Uterus (tissue), 4 donors: Measurements from ENCODE around the gene PRKN. TPM values are rescaled to one million over a fixed set of nuclear protein-coding genes. Genes with fewer than 3 reads are reported as not detected.

Experiments used
- DNase-seq, 2 donors: peaks; one replicate each; pipeline ENCODE4 v3.0.0-alpha.2; 2019 to 2020
- H3K27ac ChIP-seq, 2 donors: fragments of 200-600 bp; sonication (generic); 1 replicate in 1 of 2; 2 replicates in 1 of 2; pipeline ENCODE4 v1.5.1; 2016 to 2018
- H3K27me3 ChIP-seq, 2 donors: fragments of 200-600 bp; sonication (generic); one replicate each; pipeline ENCODE4 v1.5.1; 2018 to 2019; ENCODE audit warnings: control low read depth in 1 of 2
- H3K36me3 ChIP-seq, 2 donors: fragments of 200-600 bp; sonication (generic); one replicate each; pipeline ENCODE4 v1.5.1; 2019; ENCODE audit warnings: control low read depth in 1 of 2
- H3K4me1 ChIP-seq, 2 donors: fragments of 200-600 bp; sonication (generic); one replicate each; pipeline ENCODE4 v1.5.1; 2018 to 2019; ENCODE audit warnings: control low read depth in 1 of 2
- H3K4me3 ChIP-seq, 2 donors: fragments of 200-600 bp; sonication (generic); 1 replicate in 1 of 2; 2 replicates in 1 of 2; pipeline ENCODE4 v1.5.1; 2018 to 2019; ENCODE audit warnings: mild to moderate bottlenecking in 1 of 2
- H3K9me3 ChIP-seq, 2 donors: fragments of 200-600 bp; sonication (generic); one replicate each; pipeline ENCODE4 v1.5.1; 2019; ENCODE audit warnings: control low read depth in 1 of 2
- POLR2A ChIP-seq, 2 donors: fragments of 450-650 bp; IDR thresholded peaks; one replicate each; pipeline ENCODE4 v1.6.1; 2016; ENCODE audit warnings: antibody characterized with exemption in 2 of 2, mild to moderate bottlenecking in 1 of 2, moderate library complexity in 1 of 2
- intact Hi-C: fragments of 100-400 bp; cut with DNase I; formaldehyde crosslinking; loops from one replicate; pipeline ENCODE4 v1.15.1; 2023; ENCODE audit warnings: low total_unique reads
- total RNA-seq, 4 donors: library from RNA; depleted of rRNA in 3 of 4; stranded (reverse); fragments of >200 nt in 3 of 4; gene quantifications; one replicate each; pipeline versions ENCODE4 v1.1.0 to v1.2.4, GENCODE V29; 2014 to 2023
- TF ChIP-seq, protein P1 (sequence below), 4 experiments: fragments of 200-600 bp in 2 of 4; fragments of 450-650 bp in 2 of 4; sonication (generic) in 2 of 4; IDR thresholded peaks; one replicate each; pipeline ENCODE4 v1.5.1; 2016 to 2019; ENCODE audit warnings: antibody characterized with exemption in 4 of 4, mild to moderate bottlenecking in 2 of 4, moderate library complexity in 1 of 4
- donor health status: DM: yes; HTN: yes; CAD: no.

The PRKN gene
- total RNA-seq, 4 donors from 2014 or later, result 10.2 to 21.3 (median 13.1) TPM

DNA sequence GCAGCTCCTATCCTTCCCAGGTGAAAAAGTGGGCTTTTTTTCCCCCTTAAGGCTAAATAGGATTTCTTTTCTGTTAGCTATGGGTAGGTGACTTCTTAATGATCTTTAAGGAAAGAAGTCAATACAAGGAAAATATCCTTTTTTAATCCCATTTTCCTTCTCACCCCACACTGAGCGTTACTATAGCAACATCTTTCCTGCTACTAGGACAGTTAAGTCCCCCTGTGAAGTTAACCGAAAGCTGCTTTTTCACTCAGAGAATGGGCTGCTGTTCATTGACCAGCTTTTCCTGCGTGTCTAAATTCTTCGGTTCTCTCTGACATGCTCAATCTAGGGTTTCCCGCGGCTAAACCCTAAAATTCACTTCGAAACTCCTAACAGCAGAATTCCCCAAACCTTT, 1280.6 kb downstream of the PRKN start:
- intact Hi-C loops, result no loop called here
- no peak overlapping the region for H3K27ac ChIP-seq
- no peak for DNase-seq
- H3K36me3 ChIP-seq, result no peaks in the 10 kb centered on the region
- H3K9me3 ChIP-seq, result no peaks in the 10 kb centered on the region
- H3K4me1 ChIP-seq, result no peaks in the 10 kb centered on the region
- TF ChIP-seq, protein P1, sequence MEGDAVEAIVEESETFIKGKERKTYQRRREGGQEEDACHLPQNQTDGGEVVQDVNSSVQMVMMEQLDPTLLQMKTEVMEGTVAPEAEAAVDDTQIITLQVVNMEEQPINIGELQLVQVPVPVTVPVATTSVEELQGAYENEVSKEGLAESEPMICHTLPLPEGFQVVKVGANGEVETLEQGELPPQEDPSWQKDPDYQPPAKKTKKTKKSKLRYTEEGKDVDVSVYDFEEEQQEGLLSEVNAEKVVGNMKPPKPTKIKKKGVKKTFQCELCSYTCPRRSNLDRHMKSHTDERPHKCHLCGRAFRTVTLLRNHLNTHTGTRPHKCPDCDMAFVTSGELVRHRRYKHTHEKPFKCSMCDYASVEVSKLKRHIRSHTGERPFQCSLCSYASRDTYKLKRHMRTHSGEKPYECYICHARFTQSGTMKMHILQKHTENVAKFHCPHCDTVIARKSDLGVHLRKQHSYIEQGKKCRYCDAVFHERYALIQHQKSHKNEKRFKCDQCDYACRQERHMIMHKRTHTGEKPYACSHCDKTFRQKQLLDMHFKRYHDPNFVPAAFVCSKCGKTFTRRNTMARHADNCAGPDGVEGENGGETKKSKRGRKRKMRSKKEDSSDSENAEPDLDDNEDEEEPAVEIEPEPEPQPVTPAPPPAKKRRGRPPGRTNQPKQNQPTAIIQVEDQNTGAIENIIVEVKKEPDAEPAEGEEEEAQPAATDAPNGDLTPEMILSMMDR (IDR thresholded peaks at IDR 0.05), result no peak
- TF ChIP-seq POLR2A (IDR thresholded peaks at IDR 0.05), result no peak
- H3K27me3 ChIP-seq, result no peaks in the 10 kb centered on the region
- H3K4me3 ChIP-seq, result no peak overlapping the region

DNA sequence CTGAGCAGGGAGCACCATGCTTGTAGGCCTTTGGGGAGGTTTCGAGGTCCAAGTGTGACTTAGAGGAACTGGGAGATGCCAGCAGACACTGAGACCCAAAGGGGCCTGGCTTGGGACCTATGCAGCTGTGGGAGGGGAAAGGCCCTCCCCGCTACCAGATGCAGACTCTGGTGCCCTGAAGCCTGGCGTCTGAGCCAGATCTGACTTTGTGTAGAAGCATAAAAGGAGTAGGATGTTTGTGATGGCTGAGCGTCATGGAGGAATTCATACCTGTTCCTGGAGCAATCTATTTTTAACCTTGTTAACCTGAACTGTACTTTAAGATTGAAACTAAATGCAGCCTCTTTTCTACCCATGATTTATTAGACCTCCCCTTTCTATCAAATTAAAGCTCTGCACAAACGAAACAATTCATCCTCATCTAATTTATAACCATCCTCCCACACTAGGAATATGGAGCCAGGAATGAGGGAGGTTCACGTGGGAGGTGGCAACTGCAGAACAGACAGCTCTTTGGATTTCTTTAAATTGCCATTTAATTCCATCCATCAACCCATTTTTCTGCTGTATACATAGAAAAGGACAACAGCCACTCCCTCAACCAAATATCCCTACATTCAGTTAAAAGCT, 1281.2 kb downstream of the PRKN start:
- H3K36me3 ChIP-seq, result no peaks in the 10 kb centered on the region
- H3K9me3 ChIP-seq, result no peaks in the 10 kb centered on the region
- no peak for DNase-seq
- no peaks in the 10 kb centered on the region for H3K4me1 ChIP-seq
- no peak overlapping the region for H3K4me3 ChIP-seq
- TF ChIP-seq POLR2A (IDR thresholded peaks at IDR 0.05), result no peak
- TF ChIP-seq, protein P1 (IDR thresholded peaks at IDR 0.05), result no peak
- H3K27ac ChIP-seq, result no peak overlapping the region
- H3K27me3 ChIP-seq, result no peaks in the 10 kb centered on the region
- intact Hi-C loops, result no loop called here

DNA sequence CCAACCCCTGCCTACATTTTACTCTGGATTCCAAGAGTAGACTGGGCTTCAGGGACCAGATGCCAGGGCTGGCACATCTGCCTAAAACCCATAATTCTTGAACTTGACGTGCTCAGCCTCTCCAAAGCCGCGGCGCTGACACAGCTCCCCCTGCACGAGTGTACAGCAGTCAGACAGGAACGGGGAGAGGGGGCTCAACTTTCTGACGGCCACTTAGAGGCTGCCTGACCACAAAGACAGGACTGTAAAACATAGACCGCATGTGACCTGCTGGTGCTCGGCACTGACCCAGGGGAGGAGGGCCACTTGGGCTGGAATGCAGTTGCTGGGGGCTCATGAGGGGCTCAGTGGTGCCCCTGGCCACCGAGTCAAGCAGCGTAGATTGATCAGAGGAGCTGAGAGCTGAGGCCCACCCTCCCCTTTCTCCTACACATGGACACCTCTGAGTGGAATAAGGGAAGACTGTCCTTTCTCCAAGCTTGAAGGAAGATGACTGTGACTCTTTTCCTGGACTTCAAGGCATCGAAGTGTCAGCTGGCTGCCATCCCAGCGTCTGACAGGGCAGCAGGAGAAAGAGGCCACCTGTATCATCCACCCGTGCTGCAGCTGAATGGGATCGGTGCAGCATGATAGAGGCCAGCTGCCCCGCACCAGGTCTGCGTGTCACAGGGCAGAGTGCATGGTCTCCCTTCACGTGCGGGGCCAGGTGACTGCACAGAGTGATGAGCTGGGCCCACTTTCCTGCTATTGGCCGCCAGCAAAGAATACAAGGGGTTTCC, 1282.4 kb downstream of the PRKN start:
- TF ChIP-seq POLR2A (IDR thresholded peaks at IDR 0.05), result no peak
- TF ChIP-seq, protein P1 (IDR thresholded peaks at IDR 0.05), result no peak
- Histone ChIP-seq H3K27me3 (no peaks in the 10 kb centered on the region), H3K36me3 (no peaks in the 10 kb centered on the region), H3K4me1 (no peaks in the 10 kb centered on the region), H3K27ac (no peak overlapping the region), H3K9me3 (no peaks in the 10 kb centered on the region), H3K4me3 (no peak overlapping the region)
- DNase-seq, result no peak
- intact Hi-C loops, result no loop called here

DNA sequence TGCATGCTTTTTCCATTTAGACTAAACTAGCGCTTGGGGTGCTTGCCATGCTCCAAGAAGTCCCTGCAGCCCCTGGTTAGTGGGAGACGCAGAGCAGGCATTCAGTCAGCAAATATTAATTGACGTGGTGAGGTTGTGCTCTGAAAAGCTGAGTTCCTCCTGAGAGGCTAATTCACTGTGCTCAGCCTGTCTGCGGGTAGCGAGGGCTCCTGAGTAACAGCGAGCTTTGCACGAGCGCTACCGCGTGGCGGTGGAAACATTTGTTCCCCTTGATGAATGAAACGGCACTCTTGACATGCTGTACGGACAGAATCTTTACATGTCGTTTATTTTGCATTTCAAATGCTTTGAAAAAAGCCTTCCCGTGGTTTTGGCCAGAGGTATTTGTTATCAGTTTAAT, 1283.1 kb downstream of the PRKN start:
- no peak for DNase-seq
- Histone ChIP-seq H3K27ac (no peak overlapping the region), H3K27me3 (no peaks in the 10 kb centered on the region), H3K4me3 (no peak overlapping the region), H3K36me3 (no peaks in the 10 kb centered on the region), H3K9me3 (no peaks in the 10 kb centered on the region), H3K4me1 (no peaks in the 10 kb centered on the region)
- intact Hi-C loops, result no loop called here
- TF ChIP-seq POLR2A (IDR thresholded peaks at IDR 0.05), result no peak
- TF ChIP-seq, protein P1 (IDR thresholded peaks at IDR 0.05), result no peak

DNA sequence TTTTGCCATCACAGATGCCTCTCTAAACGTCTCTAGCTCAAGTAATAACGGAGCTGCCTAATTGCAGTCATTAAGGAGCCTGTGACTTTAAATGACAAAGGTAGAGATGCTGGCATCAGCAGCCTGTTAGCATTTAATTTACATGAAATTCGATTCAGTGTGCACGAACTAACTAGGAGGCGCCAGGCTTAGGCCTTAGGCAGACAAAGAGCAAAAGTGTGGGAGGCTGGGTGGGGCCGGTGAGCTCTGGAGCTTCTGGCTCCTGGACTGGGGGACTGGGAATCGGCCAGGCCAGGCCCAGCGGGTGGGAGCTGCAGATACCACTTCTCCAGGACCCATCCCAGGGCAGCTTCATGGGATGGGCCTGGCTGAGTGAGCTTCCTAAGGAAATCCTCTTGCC, 1283.7 kb downstream of the PRKN start:
- TF ChIP-seq POLR2A (IDR thresholded peaks at IDR 0.05), result no peak
- TF ChIP-seq, protein P1 (IDR thresholded peaks at IDR 0.05), result no peak
- no peak overlapping the region for H3K4me3 ChIP-seq
- no peaks in the 10 kb centered on the region for H3K27me3 ChIP-seq
- no peaks in the 10 kb centered on the region for H3K36me3 ChIP-seq
- no peak for DNase-seq
- no peak overlapping the region for H3K27ac ChIP-seq
- H3K4me1 ChIP-seq, result no peaks in the 10 kb centered on the region
- intact Hi-C loops, result no loop called here
- no peaks in the 10 kb centered on the region for H3K9me3 ChIP-seq
